ENCODE measurements around the gene GHRL. TPM values are rescaled to one million over a fixed set of nuclear protein-coding genes. Genes with fewer than 3 reads are reported as not detected.

Gene GHRL
- total RNA-seq, 3 donors from 2014 or later (not counting 1 experiment from before 2014, with no cell fraction given) = 1.4 to 2.6 (median 1.5) TPM

GRCh38 chr3:10337323-10338163, 44.8 kb upstream of the GHRL start:
- H3K9me3 Mint-ChIP-seq = no peaks in the 10 kb centered on the region
- Histone ChIP-seq H3K9me3 (ENCODE audit: control insufficient read depth, insufficient read depth, low read length) (no peaks in the 10 kb centered on the region), H3K4me1 (ENCODE audit: control insufficient read depth, insufficient read depth, low read length) (no peaks in the 10 kb centered on the region), H3K36me3 (ENCODE audit: control insufficient read depth, insufficient read depth, low read length) (no peaks in the 10 kb centered on the region), H3K27ac (ENCODE audit: low read length) (no peak overlapping the region), H3K4me3 (ENCODE audit: low read length) (no peak overlapping the region), H3K27me3 (ENCODE audit: control insufficient read depth, insufficient read depth, low read length) (no peaks in the 10 kb centered on the region)
- H3K27me3 Mint-ChIP-seq (ENCODE audit: low read depth in 2 of 2) = no peaks in the 10 kb centered on the region
- intact Hi-C loops (cut with micrococcal nuclease) = no loop called here
- no peaks in the 10 kb centered on the region for H3K4me1 Mint-ChIP-seq
- TF ChIP-seq CTCF (IDR thresholded peaks at IDR 0.05) = no peak
- WGBS (ENCODE audit: insufficient coverage) = 76% methylated on average over 19 of the region's 20 CpGs
- ATAC-seq (no peak), DNase-seq (no peak)
- H3K4me3 Mint-ChIP-seq = no peak overlapping the region
- H3K36me3 Mint-ChIP-seq = no peaks in the 10 kb centered on the region
- H3K27ac Mint-ChIP-seq = no peak overlapping the region

GRCh38 chr3:10336761-10337160, 44.0 kb upstream of the GHRL start:
- H3K27ac ChIP-seq (ENCODE audit: low read length) = no peak overlapping the region
- DNase-seq (no peak), ATAC-seq (no peak)
- TF ChIP-seq CTCF (IDR thresholded peaks at IDR 0.05) = no peak
- no peaks in the 10 kb centered on the region for H3K9me3 ChIP-seq (ENCODE audit: control insufficient read depth, insufficient read depth, low read length)
- H3K27ac Mint-ChIP-seq = no peak overlapping the region
- no peak overlapping the region for H3K4me3 ChIP-seq (ENCODE audit: low read length)
- H3K9me3 Mint-ChIP-seq = no peaks in the 10 kb centered on the region
- H3K4me1 Mint-ChIP-seq = no peaks in the 10 kb centered on the region
- no peaks in the 10 kb centered on the region for H3K4me1 ChIP-seq (ENCODE audit: control insufficient read depth, insufficient read depth, low read length)
- 92% methylated on average over 11 of the region's 11 CpGs for WGBS (ENCODE audit: insufficient coverage)
- H3K4me3 Mint-ChIP-seq = no peak overlapping the region
- H3K36me3 Mint-ChIP-seq = no peaks in the 10 kb centered on the region
- no peaks in the 10 kb centered on the region for H3K36me3 ChIP-seq (ENCODE audit: control insufficient read depth, insufficient read depth, low read length)
- intact Hi-C loops (cut with micrococcal nuclease) = no loop called here
- H3K27me3 ChIP-seq (ENCODE audit: control insufficient read depth, insufficient read depth, low read length) = no peaks in the 10 kb centered on the region
- H3K27me3 Mint-ChIP-seq (ENCODE audit: low read depth in 2 of 2) = no peaks in the 10 kb centered on the region

- H3K4me3 Mint-ChIP-seq = no peak overlapping the region
- no peak overlapping the region for H3K27ac ChIP-seq (ENCODE audit: low read length)
- 90% methylated on average over 29 of the region's 29 CpGs for WGBS (ENCODE audit: insufficient coverage)
- H3K4me1 Mint-ChIP-seq = no peaks in the 10 kb centered on the region
- H3K4me1 ChIP-seq (ENCODE audit: control insufficient read depth, insufficient read depth, low read length) = no peaks in the 10 kb centered on the region
- intact Hi-C loops (cut with micrococcal nuclease) = no loop called here
- DNase-seq (no peak), ATAC-seq (no peak)
- H3K9me3 ChIP-seq (ENCODE audit: control insufficient read depth, insufficient read depth, low read length) = no peaks in the 10 kb centered on the region
- H3K4me3 ChIP-seq (ENCODE audit: low read length) = no peak overlapping the region
- no peaks in the 10 kb centered on the region for H3K9me3 Mint-ChIP-seq
- no peaks in the 10 kb centered on the region for H3K27me3 ChIP-seq (ENCODE audit: control insufficient read depth, insufficient read depth, low read length)
- H3K27me3 Mint-ChIP-seq (ENCODE audit: low read depth in 2 of 2) = no peaks in the 10 kb centered on the region
- no peaks in the 10 kb centered on the region for H3K36me3 ChIP-seq (ENCODE audit: control insufficient read depth, insufficient read depth, low read length)
- no peak for TF ChIP-seq CTCF (IDR thresholded peaks at IDR 0.05)
- H3K36me3 Mint-ChIP-seq = no peaks in the 10 kb centered on the region
- no peak overlapping the region for H3K27ac Mint-ChIP-seq
Measured at GRCh38 chr3:10335871-10336622, 43.3 kb upstream of the GHRL start.
